ENCODE measurements around the gene ARRDC4.
"Not testable (repeated sequence)": the region's sequence is repeated elsewhere in the genome, so short reads cannot be mapped to it uniquely, and the experiment has no call there.

ARRDC4 gene

DNA sequence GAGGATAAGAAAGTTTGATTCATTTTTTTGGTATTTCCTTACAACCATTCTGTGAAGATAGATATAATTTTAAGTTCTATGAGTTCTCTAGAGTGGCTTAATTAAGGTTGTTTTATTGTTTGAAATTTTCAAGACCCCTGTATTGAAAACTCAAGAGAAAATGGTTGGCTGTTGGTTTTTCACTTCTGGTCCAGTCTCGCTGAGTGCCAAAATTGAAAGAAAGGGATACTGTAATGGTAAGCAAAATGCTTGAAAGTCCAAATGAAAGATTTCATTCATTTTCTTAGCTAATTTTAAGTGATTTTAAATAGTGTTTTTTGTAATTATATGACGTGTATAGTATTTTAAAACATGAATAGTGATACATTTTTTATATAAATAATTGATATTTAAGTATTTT, 7.4 kb downstream of the ARRDC4 start:
- Histone ChIP-seq H3K9me3 (ENCODE audit: control insufficient read depth, low read length) (no peaks in the 10 kb centered on the region), H3K9ac (ENCODE audit: low read length) (no peak overlapping the region), H3K4me3 (ENCODE audit: low read length) (no peak overlapping the region), H3K27me3 (ENCODE audit: control insufficient read depth, insufficient read depth, low read length) (no peaks in the 10 kb centered on the region), H3K36me3 (ENCODE audit: control insufficient read depth, insufficient read depth, low read length) (no peaks in the 10 kb centered on the region), H3K4me1 (ENCODE audit: control insufficient read depth, insufficient read depth, low read length) (peaks cover 4% of the 10 kb centered on the region)

DNA sequence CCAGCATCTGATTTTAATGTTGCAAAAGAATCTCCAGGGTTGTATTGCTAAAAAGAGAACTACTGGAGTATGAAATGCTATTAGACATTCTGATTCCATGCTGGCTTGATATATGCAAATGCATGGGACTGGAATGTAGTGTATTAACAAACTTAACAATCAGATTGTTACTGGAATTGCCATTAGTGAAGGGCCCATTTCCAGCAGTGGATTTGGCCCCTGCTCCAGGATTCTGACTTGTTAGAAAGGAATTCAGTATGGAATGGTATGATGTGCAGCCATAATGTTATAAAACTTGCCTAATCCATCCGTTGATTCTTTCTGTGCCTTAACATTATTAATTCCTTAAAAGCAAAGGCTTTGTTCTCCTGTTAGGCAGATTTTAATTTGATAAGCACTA, 7.9 kb downstream of the ARRDC4 start:
- peaks cover 4% of the 10 kb centered on the region for H3K4me1 ChIP-seq (ENCODE audit: control insufficient read depth, insufficient read depth, low read length)
- no peaks in the 10 kb centered on the region for H3K9me3 ChIP-seq (ENCODE audit: control insufficient read depth, low read length)
- no peak overlapping the region for H3K4me3 ChIP-seq (ENCODE audit: low read length)
- H3K9ac ChIP-seq (ENCODE audit: low read length) = no peak overlapping the region
- H3K36me3 ChIP-seq (ENCODE audit: control insufficient read depth, insufficient read depth, low read length) = no peaks in the 10 kb centered on the region
- H3K27me3 ChIP-seq (ENCODE audit: control insufficient read depth, insufficient read depth, low read length) = no peaks in the 10 kb centered on the region

DNA sequence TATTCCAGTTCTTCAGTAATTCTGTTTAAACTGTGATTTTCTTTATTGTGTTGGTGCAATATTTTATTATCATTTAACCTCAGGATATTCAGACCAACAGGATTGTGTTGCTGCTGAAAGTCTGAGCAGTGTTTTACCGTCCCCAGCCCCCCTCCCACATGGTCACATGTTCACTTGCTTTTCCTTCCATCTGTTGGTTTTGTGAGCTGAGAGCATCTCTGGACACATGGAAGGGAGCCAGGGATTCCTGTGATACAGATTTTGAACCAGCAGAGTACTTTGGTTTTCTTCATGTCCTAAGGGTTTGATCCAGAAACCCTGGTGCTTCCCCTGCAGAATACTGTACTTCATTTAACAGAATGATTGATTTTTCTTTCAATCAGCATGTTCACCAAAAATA, 11.9 kb downstream of the ARRDC4 start:
- Histone ChIP-seq H3K4me1 (ENCODE audit: control insufficient read depth, insufficient read depth, low read length) (no peaks in the 10 kb centered on the region), H3K9me3 (ENCODE audit: control insufficient read depth, low read length) (no peaks in the 10 kb centered on the region), H3K27me3 (ENCODE audit: control insufficient read depth, insufficient read depth, low read length) (no peaks in the 10 kb centered on the region), H3K9ac (ENCODE audit: low read length) (no peak overlapping the region), H3K4me3 (ENCODE audit: low read length) (no peak overlapping the region), H3K36me3 (ENCODE audit: control insufficient read depth, insufficient read depth, low read length) (peaks cover 4% of the 10 kb centered on the region)

DNA sequence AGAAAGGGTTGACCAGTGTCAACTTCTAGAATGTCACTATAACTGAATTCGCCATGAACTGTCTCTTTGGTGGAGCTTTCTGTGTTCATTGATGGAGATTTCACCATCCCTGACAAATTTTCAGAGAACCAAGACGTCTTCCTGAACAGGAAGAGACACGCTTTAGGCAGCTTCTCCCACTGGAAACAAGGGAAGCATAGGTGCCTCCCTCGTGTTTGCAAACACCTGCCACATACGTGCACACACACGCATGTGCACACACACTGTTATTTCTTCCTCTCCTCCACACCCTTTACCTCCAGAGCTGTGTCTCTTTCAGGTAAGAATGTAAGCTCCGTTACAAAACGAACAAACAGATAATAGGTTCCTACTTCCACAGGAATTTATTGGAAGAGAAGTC, 15.6 kb downstream of the ARRDC4 start:
- H3K4me3 ChIP-seq (ENCODE audit: low read length) = no peak overlapping the region

DNA sequence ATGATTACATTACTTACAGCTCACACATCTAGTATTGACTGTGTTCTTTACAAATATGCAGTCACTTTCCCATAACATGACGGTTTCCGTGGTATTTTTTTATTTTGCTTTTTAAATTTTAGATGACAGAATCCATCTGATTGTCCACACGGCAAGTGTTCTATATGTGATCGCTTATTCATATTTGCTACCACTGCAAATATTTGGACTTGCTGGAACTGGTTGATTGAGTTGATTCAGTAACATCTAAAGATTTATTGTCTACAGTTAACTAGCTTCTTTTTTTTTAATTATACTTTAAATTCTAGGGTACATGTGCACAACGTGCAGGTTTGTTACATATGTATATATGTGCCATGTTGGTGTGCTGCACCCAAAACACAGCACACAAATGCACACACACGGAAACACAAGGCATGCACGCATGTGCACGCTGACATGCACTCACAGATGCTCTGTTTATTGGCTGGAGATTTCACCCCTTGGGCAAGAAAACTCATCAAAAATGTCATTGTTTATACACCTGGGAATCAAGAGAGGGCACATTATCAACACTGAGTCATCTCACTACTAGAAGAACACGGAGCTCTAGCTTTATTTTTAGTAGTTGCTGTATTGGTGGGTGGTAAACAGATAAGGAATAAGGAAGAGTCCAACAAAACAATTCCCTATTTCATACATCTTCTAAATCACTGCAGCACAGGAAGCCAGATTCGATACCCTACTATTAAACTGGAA, 16.4 kb downstream of the ARRDC4 start:
- Histone ChIP-seq H3K4me1 (ENCODE audit: control insufficient read depth, insufficient read depth, low read length) (peaks cover 17% of the 10 kb centered on the region), H3K9me3 (ENCODE audit: control insufficient read depth, low read length) (no peaks in the 10 kb centered on the region), H3K4me3 (ENCODE audit: low read length) (no peak overlapping the region), H3K36me3 (ENCODE audit: control insufficient read depth, insufficient read depth, low read length) (peaks cover 4% of the 10 kb centered on the region), H3K27me3 (ENCODE audit: control insufficient read depth, insufficient read depth, low read length) (no peaks in the 10 kb centered on the region), H3K9ac (ENCODE audit: low read length) (no peak overlapping the region)

More for the DNA sequence above, 15.6 kb downstream of the ARRDC4 start:
- Histone ChIP-seq H3K9ac (ENCODE audit: low read length) (no peak overlapping the region), H3K9me3 (ENCODE audit: control insufficient read depth, low read length) (no peaks in the 10 kb centered on the region), H3K4me1 (ENCODE audit: control insufficient read depth, insufficient read depth, low read length) (peaks cover 17% of the 10 kb centered on the region), H3K36me3 (ENCODE audit: control insufficient read depth, insufficient read depth, low read length) (peaks cover 4% of the 10 kb centered on the region), H3K27me3 (ENCODE audit: control insufficient read depth, insufficient read depth, low read length) (no peaks in the 10 kb centered on the region)

DNA sequence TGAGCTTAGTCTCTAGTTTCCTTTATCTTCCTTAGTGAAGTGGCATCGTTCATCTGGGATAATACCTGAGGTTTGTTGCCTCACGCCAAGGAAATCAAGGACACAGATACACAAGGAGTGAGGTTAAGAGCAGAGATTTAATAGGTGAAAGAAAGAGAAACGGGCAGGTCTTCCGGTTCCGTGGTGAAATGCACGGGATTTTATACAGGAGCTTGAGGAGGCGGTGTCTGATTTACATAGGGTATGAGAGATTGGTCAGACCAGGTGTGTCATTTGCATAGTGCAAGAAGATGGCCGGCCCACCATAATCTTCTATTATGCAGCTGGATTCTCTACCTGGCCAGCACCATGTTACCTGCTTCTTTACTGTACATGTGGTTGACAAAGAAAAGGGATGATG, 17.2 kb downstream of the ARRDC4 start:
- Histone ChIP-seq H3K9me3 (ENCODE audit: control insufficient read depth, low read length) (no peaks in the 10 kb centered on the region), H3K4me1 (ENCODE audit: control insufficient read depth, insufficient read depth, low read length) (peaks cover 17% of the 10 kb centered on the region), H3K4me3 (ENCODE audit: low read length) (no peak overlapping the region), H3K27me3 (ENCODE audit: control insufficient read depth, insufficient read depth, low read length) (no peaks in the 10 kb centered on the region), H3K36me3 (ENCODE audit: control insufficient read depth, insufficient read depth, low read length) (peaks cover 4% of the 10 kb centered on the region), H3K9ac (ENCODE audit: low read length) (no peak overlapping the region)

DNA sequence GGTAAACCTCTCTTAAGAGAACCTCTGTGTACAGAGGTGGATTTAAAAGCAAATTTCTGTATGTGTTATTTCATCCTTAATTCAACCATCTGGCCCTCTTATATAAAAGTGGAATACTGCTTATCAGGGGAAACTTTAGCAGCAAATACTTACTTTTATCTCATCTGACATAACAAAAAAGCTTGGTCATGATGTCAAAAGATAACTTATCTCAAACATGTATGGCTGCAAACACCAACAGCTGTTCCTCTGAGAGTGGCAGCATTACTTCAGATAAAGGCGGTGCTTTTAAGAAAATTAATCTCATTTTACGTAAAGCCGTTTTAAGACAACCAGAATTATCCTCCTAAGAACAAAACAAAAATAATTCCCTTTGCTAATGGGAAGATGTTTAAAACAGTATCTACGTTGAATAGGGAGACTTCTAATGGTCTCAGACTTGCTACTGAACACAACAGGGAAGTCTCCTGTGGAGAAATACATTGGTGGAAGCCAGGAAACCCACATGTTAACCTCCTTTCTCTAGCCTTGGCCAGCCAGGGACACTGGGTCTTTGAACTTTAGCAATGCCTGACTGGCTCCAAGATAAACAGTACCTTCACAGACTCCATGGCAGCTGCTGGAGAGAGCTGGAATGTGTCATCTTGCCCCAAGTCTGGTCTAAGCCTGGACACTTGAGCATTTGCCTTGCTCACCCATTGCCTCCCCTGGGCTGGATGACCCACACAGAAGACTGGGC, 18.1 kb downstream of the ARRDC4 start:
- Histone ChIP-seq H3K9me3 (ENCODE audit: control insufficient read depth, low read length) (no peaks in the 10 kb centered on the region), H3K9ac (ENCODE audit: low read length) (no peak overlapping the region), H3K4me1 (ENCODE audit: control insufficient read depth, insufficient read depth, low read length) (peaks cover 17% of the 10 kb centered on the region), H3K27me3 (ENCODE audit: control insufficient read depth, insufficient read depth, low read length) (no peaks in the 10 kb centered on the region), H3K4me3 (ENCODE audit: low read length) (no peak overlapping the region), H3K36me3 (ENCODE audit: control insufficient read depth, insufficient read depth, low read length) (peaks cover 4% of the 10 kb centered on the region)

DNA sequence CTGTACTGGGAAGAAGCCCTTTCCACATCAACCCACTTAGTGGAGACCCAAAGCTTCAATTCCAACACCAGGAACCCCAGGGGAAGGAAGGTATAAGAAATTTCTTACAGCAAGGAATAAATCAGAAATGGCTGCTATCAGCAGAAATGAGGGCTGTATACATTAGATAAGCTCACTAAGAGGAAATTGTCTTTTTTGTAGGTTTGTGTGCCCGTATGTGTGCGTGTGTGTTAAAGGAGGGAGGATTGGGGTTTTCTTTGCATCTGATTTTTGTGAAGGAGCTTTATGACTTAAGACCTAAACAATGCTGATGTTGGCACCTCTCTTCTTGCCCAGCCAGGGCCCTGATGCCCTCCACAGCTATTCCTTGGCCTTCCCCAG, 18.6 kb downstream of the ARRDC4 start:
- Histone ChIP-seq H3K4me1 (ENCODE audit: control insufficient read depth, insufficient read depth, low read length) (peaks cover 17% of the 10 kb centered on the region), H3K9ac (ENCODE audit: low read length) (no peak overlapping the region), H3K9me3 (ENCODE audit: control insufficient read depth, low read length) (no peaks in the 10 kb centered on the region), H3K4me3 (ENCODE audit: low read length) (no peak overlapping the region), H3K27me3 (ENCODE audit: control insufficient read depth, insufficient read depth, low read length) (no peaks in the 10 kb centered on the region), H3K36me3 (ENCODE audit: control insufficient read depth, insufficient read depth, low read length) (peaks cover under 1% of the 10 kb centered on the region)

DNA sequence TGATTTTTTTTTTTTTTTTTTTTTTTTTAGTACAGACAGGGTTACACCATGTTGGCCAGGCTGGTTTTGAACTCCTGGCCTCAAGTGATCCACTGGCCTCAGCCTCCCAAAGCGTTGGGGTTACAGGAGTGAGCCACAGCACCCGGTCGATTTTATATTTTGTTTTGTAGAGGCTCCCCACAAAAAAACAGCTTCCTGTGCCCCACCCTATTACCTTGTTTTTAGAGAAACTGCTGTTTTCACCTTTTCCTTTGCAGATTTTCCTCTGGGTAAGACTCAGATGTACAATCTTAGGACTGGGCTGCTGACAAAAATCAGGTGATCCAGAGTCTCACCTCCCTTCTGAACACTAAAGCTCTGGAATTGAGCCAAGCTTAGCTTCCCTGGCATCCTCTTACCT, 20.6 kb downstream of the ARRDC4 start:
- Histone ChIP-seq H3K4me3 (ENCODE audit: low read length) (no peak overlapping the region), H3K9me3 (ENCODE audit: control insufficient read depth, low read length) (no peaks in the 10 kb centered on the region), H3K9ac (ENCODE audit: low read length) (no peak overlapping the region), H3K4me1 (ENCODE audit: control insufficient read depth, insufficient read depth, low read length) (peaks cover 17% of the 10 kb centered on the region), H3K27me3 (ENCODE audit: control insufficient read depth, insufficient read depth, low read length) (no peaks in the 10 kb centered on the region), H3K36me3 (ENCODE audit: control insufficient read depth, insufficient read depth, low read length) (no peaks in the 10 kb centered on the region)

DNA sequence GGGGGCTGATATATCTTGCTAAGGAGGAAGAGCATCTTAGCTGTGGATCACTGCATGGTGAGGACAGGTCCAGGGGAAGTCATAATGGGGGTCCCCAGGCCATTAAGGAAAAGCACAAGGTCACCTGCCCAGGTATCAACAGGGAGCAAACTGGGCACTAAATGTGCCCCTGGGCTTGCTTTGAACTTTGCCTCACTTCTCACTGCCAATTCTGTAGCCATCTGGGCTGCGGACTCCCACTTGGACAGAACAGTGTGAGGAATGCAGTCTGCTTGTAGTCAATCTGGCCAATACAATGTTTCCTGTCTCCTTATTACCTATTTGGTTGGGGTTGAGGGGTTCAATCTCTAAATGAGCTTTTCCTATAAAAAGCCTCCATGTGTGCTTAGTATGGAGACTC, 21.3 kb downstream of the ARRDC4 start:
- no peaks in the 10 kb centered on the region for H3K36me3 ChIP-seq (ENCODE audit: control insufficient read depth, insufficient read depth, low read length)
- H3K4me1 ChIP-seq (ENCODE audit: control insufficient read depth, insufficient read depth, low read length) = peaks cover 17% of the 10 kb centered on the region
- H3K9ac ChIP-seq (ENCODE audit: low read length) = no peak overlapping the region
- H3K27me3 ChIP-seq (ENCODE audit: control insufficient read depth, insufficient read depth, low read length) = no peaks in the 10 kb centered on the region
- no peak overlapping the region for H3K4me3 ChIP-seq (ENCODE audit: low read length)
- no peaks in the 10 kb centered on the region for H3K9me3 ChIP-seq (ENCODE audit: control insufficient read depth, low read length)

DNA sequence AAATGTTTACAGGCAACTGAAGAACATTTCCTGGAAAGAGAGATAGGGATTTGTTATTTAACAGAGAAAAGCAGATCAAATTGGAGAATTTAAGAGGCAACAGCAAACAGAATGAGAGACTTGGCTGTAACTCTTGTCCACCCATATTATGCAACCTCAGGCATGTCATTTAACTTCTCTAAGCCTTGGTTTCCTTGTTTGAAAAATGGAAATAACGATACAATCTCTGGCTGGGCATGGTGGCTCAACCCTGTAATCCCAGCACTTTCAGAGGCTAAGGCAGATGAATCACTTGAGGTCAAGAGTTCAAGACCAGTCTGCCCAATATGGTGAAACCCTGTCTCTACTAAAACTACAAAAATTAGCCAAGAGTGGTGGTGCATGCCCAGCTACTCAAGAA, 23.7 kb downstream of the ARRDC4 start:
- Histone ChIP-seq H3K36me3 (ENCODE audit: control insufficient read depth, insufficient read depth, low read length) (no peaks in the 10 kb centered on the region), H3K27me3 (ENCODE audit: control insufficient read depth, insufficient read depth, low read length) (no peaks in the 10 kb centered on the region), H3K9ac (ENCODE audit: low read length) (no peak overlapping the region), H3K4me1 (ENCODE audit: control insufficient read depth, insufficient read depth, low read length) (peaks cover 3% of the 10 kb centered on the region), H3K9me3 (ENCODE audit: control insufficient read depth, low read length) (no peaks in the 10 kb centered on the region), H3K4me3 (ENCODE audit: low read length) (no peak overlapping the region)

DNA sequence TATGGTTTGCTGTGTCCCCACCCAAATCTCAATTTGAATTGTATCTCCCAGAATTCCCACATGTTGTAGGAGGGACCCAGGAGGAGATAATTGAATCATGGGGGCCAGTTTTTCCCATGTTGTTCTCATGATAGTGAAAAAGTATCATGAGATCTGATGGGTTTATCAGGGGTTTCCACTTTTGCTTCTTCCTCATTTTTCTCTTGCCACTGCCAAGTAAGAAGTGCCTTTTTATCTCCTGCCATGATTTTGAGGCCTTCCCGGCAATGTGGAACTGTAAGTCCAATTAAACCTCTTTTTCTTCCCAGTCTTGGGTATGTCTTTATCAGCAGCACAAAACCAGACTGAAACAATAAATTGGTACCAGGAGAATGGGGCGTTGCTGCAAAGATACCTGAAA, 25.5 kb downstream of the ARRDC4 start:
- H3K9me3 ChIP-seq (ENCODE audit: control insufficient read depth, low read length); H3K4me3 ChIP-seq (ENCODE audit: low read length): not testable (repeated sequence)

More for the DNA sequence above, 25.5 kb downstream of the ARRDC4 start:
- H3K36me3 ChIP-seq (ENCODE audit: control insufficient read depth, insufficient read depth, low read length); H3K4me1 ChIP-seq (ENCODE audit: control insufficient read depth, insufficient read depth, low read length); H3K9ac ChIP-seq (ENCODE audit: low read length); H3K27me3 ChIP-seq (ENCODE audit: control insufficient read depth, insufficient read depth, low read length): not testable (repeated sequence)

All from mucosa of stomach (tissue), 1 donor.